Keratinocyte (primary cell): ENCODE results near the gene ACBD6. TPM values are rescaled to one million over a fixed set of nuclear protein-coding genes. Genes with fewer than 3 reads are reported as not detected.

Experiments used
- DNase-seq: peaks from one replicate; pipeline ENCODE4 v3.0.0-alpha.2; 2011; ENCODE audit warnings: low read depth, missing footprints, low spot score
- FAIRE-seq: peaks from 2 replicates; lab custom pipeline; 2011; peaks lifted over from hg19 to GRCh38; lab: Jason Lieb, UNC
- H2AFZ ChIP-seq: 2 replicates; pipeline ENCODE4 v1.6.0; 2012; ENCODE audit warnings: low read length, control low read depth, inconsistent platforms; ENCODE audit not compliant: control insufficient read depth
- H3K27ac ChIP-seq: 2 replicates; pipeline ENCODE4 v1.5.1; 2011; ENCODE audit warnings: low read length; ENCODE audit not compliant: control insufficient read depth, insufficient read depth
- H3K27me3 ChIP-seq: 3 replicates; pipeline ENCODE4 v1.6.0; 2011; ENCODE audit warnings: low read length; ENCODE audit not compliant: control insufficient read depth, insufficient read depth; ENCODE audit errors: extremely low read depth
- H3K36me3 ChIP-seq, 2 experiments: 2 replicates in 1 of 2; 3 replicates in 1 of 2; pipeline ENCODE4 v1.5.1; 2011; ENCODE audit warnings: low read length in 2 of 2, mild to moderate bottlenecking in 1 of 2; ENCODE audit not compliant: control insufficient read depth in 2 of 2, insufficient read depth in 2 of 2; ENCODE audit errors: extremely low read depth in 1 of 2
- H3K4me1 ChIP-seq: 3 replicates; pipeline ENCODE4 v1.5.1; 2011; ENCODE audit warnings: low read length; ENCODE audit not compliant: control insufficient read depth, insufficient read depth; ENCODE audit errors: extremely low read depth
- H3K4me2 ChIP-seq: 3 replicates; pipeline ENCODE4 v1.6.0; 2011; ENCODE audit warnings: low read depth, low read length; ENCODE audit not compliant: control insufficient read depth, insufficient read depth; ENCODE audit errors: extremely low read depth
- H3K4me3 ChIP-seq, 3 experiments: fragments of 200-600 bp in 1 of 3; sonication (generic) in 1 of 3; 2 replicates in 2 of 3; 3 replicates in 1 of 3; pipeline ENCODE4 v1.5.1; 2011 to 2016; ENCODE audit warnings: low read length in 3 of 3, mild to moderate bottlenecking in 3 of 3, control low read depth in 2 of 3, inconsistent platforms in 1 of 3, low read depth in 1 of 3, mixed read lengths in 1 of 3, mixed run types in 1 of 3, moderate library complexity in 1 of 3; ENCODE audit not compliant: control insufficient read depth in 2 of 3, insufficient read depth in 2 of 3; ENCODE audit errors: extremely low read depth in 1 of 3
- H3K79me2 ChIP-seq: 2 replicates; pipeline ENCODE4 v1.6.0; 2012; ENCODE audit warnings: low read length; ENCODE audit not compliant: control insufficient read depth, insufficient read depth
- H3K9ac ChIP-seq: 3 replicates; pipeline ENCODE4 v1.6.0; 2011; ENCODE audit warnings: low read length; ENCODE audit not compliant: control insufficient read depth, insufficient read depth; ENCODE audit errors: extremely low read depth
- H3K9me1 ChIP-seq: 3 replicates; pipeline ENCODE4 v1.6.0; 2011; ENCODE audit warnings: low read length; ENCODE audit not compliant: control insufficient read depth, insufficient read depth; ENCODE audit errors: extremely low read depth
- H3K9me3 ChIP-seq: 2 replicates; pipeline ENCODE4 v1.5.1; 2012; ENCODE audit warnings: low read depth, low read length; ENCODE audit not compliant: control insufficient read depth
- H4K20me1 ChIP-seq: 3 replicates; pipeline ENCODE4 v1.6.0; 2011; ENCODE audit warnings: low read length; ENCODE audit not compliant: control insufficient read depth, insufficient read depth; ENCODE audit errors: extremely low read depth
- EZH2 ChIP-seq: IDR thresholded peaks from one replicate; pipeline ENCODE4 v1.6.1; 2012; ENCODE audit warnings: inconsistent platforms, mild to moderate bottlenecking, low read length, moderate library complexity
- dilution Hi-C: fragments of 300-500 bp; cut with MboI; formaldehyde crosslinking; loops from one replicate; pipeline ENCODE4 v1.7.0; 2020; ENCODE audit warnings: low sequenced_read_pairs; ENCODE audit not compliant: extremely low pct_ligation_motif_present
- polyA plus RNA-seq, 5 experiments: library from polyadenylated mRNA; depleted of rRNA in 3 of 5; stranded (reverse) in 3 of 5; stranded (forward) in 1 of 5; unstranded in 1 of 5; fragments of >200 nt; gene quantifications; 1 replicate in 1 of 5; 2 replicates in 3 of 5; 3 replicates in 1 of 5; pipeline versions ENCODE4 v1.2.1 to v1.2.3, GENCODE V29; 2011 to 2012; ENCODE audit warnings: missing spikeins in 2 of 5, low read depth in 1 of 5, low replicate concordance in 1 of 5
- TF ChIP-seq, protein P1 (sequence below), 3 experiments: IDR thresholded peaks in 1 of 3; conservative IDR thresholded peaks in 1 of 3; optimal IDR thresholded peaks in 1 of 3; 2 replicates in 2 of 3; 3 replicates in 1 of 3; pipeline versions ENCODE3 to v1.5.1; 2011; ENCODE audit warnings: low read length in 3 of 3, mild to moderate bottlenecking in 3 of 3, moderate library complexity in 2 of 3, control low read depth in 1 of 3, inconsistent platforms in 1 of 3; ENCODE audit not compliant: insufficient read depth in 2 of 3; ENCODE audit errors: extremely low read depth in 1 of 3

ACBD6 gene
- polyA plus RNA-seq, 1 donor (not counting 4 experiments of a cell fraction or from before 2014, with no cell fraction given) = 47.5 TPM

DNA sequence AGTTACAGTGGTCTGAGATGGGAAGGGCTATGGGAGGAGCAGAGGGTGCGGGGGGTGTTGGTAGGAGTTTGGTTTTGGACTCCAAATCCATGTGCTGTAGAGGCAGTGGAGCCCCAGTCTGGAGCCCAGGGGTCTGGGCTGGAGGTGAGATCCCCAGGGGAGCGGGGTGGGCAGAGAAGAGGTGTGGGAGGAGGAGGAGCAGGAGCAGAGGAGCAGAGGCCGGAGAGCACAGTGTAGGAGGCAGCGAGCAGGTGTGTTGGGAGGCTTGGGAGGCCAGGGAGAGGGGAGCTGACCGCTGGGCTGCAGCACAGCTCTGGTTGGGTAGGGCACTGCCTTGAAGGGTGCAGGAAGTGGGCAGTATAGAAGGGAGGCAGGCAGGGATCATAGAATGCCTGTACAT lies 243.4 kb downstream of the ACBD6 start:
- no peak overlapping the region for H3K4me2 ChIP-seq
- no peaks in the 10 kb centered on the region for H3K79me2 ChIP-seq
- no peak overlapping the region for H2AFZ ChIP-seq
- H3K9ac ChIP-seq = no peak overlapping the region
- H3K9me1 ChIP-seq = no peaks in the 10 kb centered on the region
- no peak for TF ChIP-seq EZH2
- TF ChIP-seq, protein P1, sequence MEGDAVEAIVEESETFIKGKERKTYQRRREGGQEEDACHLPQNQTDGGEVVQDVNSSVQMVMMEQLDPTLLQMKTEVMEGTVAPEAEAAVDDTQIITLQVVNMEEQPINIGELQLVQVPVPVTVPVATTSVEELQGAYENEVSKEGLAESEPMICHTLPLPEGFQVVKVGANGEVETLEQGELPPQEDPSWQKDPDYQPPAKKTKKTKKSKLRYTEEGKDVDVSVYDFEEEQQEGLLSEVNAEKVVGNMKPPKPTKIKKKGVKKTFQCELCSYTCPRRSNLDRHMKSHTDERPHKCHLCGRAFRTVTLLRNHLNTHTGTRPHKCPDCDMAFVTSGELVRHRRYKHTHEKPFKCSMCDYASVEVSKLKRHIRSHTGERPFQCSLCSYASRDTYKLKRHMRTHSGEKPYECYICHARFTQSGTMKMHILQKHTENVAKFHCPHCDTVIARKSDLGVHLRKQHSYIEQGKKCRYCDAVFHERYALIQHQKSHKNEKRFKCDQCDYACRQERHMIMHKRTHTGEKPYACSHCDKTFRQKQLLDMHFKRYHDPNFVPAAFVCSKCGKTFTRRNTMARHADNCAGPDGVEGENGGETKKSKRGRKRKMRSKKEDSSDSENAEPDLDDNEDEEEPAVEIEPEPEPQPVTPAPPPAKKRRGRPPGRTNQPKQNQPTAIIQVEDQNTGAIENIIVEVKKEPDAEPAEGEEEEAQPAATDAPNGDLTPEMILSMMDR (optimal IDR thresholded peaks at IDR 0.05 in 1 of 3, IDR thresholded peaks at IDR 0.05 in 1 of 3, conservative IDR thresholded peaks at IDR 0.05 in 1 of 3; ENCODE audit: extremely low read depth in 1 of 3, insufficient read depth in 2 of 3, low read length in 3 of 3) = no peak
- H3K4me1 ChIP-seq = no peaks in the 10 kb centered on the region
- no peaks in the 10 kb centered on the region for H3K9me3 ChIP-seq
- H3K36me3 ChIP-seq = no peaks in the 10 kb centered on the region
- FAIRE-seq (no peak), DNase-seq (no peak)
- H3K27me3 ChIP-seq = peaks cover 54% of the 10 kb centered on the region
- no peaks in the 10 kb centered on the region for H4K20me1 ChIP-seq
- no peak overlapping the region for H3K4me3 ChIP-seq
- H3K27ac ChIP-seq = no peak overlapping the region
- dilution Hi-C loops = no loop called here

- FAIRE-seq = no peak
- Histone ChIP-seq H3K4me1 (no peaks in the 10 kb centered on the region), H3K9me3 (no peaks in the 10 kb centered on the region), H3K4me2 (no peak overlapping the region), H3K27ac (no peak overlapping the region), H3K79me2 (no peaks in the 10 kb centered on the region), H3K4me3 (no peak overlapping the region), H3K27me3 (peaks cover 54% of the 10 kb centered on the region), H3K9ac (no peak overlapping the region), H3K9me1 (no peaks in the 10 kb centered on the region), H2AFZ (no peak overlapping the region), H3K36me3 (no peaks in the 10 kb centered on the region), H4K20me1 (no peaks in the 10 kb centered on the region)
- dilution Hi-C loops = no loop called here
- no peak for DNase-seq
- no peak for TF ChIP-seq EZH2
- TF ChIP-seq, protein P1 (optimal IDR thresholded peaks at IDR 0.05 in 1 of 3, IDR thresholded peaks at IDR 0.05 in 1 of 3, conservative IDR thresholded peaks at IDR 0.05 in 1 of 3; ENCODE audit: extremely low read depth in 1 of 3, insufficient read depth in 2 of 3, low read length in 3 of 3) = no peak
Measured at GRCh38 chr1:180258290-180258689, 244.1 kb downstream of the ACBD6 start.
